Uterus (tissue), 4 donors: ENCODE results near the gene NR2F2. TPM values are rescaled to one million over a fixed set of nuclear protein-coding genes. Genes with fewer than 3 reads are reported as not detected.

Experiments used
- DNase-seq, 2 donors: peaks; one replicate each; pipeline ENCODE4 v3.0.0-alpha.2; 2019 to 2020
- H3K27ac ChIP-seq, 2 donors: fragments of 200-600 bp; sonication (generic); 1 replicate in 1 of 2; 2 replicates in 1 of 2; pipeline ENCODE4 v1.5.1; 2016 to 2018
- H3K27me3 ChIP-seq, 2 donors: fragments of 200-600 bp; sonication (generic); one replicate each; pipeline ENCODE4 v1.5.1; 2018 to 2019; ENCODE audit warnings: control low read depth in 1 of 2
- H3K36me3 ChIP-seq, 2 donors: fragments of 200-600 bp; sonication (generic); one replicate each; pipeline ENCODE4 v1.5.1; 2019; ENCODE audit warnings: control low read depth in 1 of 2
- H3K4me1 ChIP-seq, 2 donors: fragments of 200-600 bp; sonication (generic); one replicate each; pipeline ENCODE4 v1.5.1; 2018 to 2019; ENCODE audit warnings: control low read depth in 1 of 2
- H3K4me3 ChIP-seq, 2 donors: fragments of 200-600 bp; sonication (generic); 1 replicate in 1 of 2; 2 replicates in 1 of 2; pipeline ENCODE4 v1.5.1; 2018 to 2019; ENCODE audit warnings: mild to moderate bottlenecking in 1 of 2
- H3K9me3 ChIP-seq, 2 donors: fragments of 200-600 bp; sonication (generic); one replicate each; pipeline ENCODE4 v1.5.1; 2019; ENCODE audit warnings: control low read depth in 1 of 2
- POLR2A ChIP-seq, 2 donors: fragments of 450-650 bp; IDR thresholded peaks; one replicate each; pipeline ENCODE4 v1.6.1; 2016; ENCODE audit warnings: antibody characterized with exemption in 2 of 2, mild to moderate bottlenecking in 1 of 2, moderate library complexity in 1 of 2
- intact Hi-C: fragments of 100-400 bp; cut with DNase I; formaldehyde crosslinking; loops from one replicate; pipeline ENCODE4 v1.15.1; 2023; ENCODE audit warnings: low total_unique reads
- total RNA-seq, 4 donors: library from RNA; depleted of rRNA in 3 of 4; stranded (reverse); fragments of >200 nt in 3 of 4; gene quantifications; one replicate each; pipeline versions ENCODE4 v1.1.0 to v1.2.4, GENCODE V29; 2014 to 2023
- TF ChIP-seq, protein P1 (sequence below), 4 experiments: fragments of 200-600 bp in 2 of 4; fragments of 450-650 bp in 2 of 4; sonication (generic) in 2 of 4; IDR thresholded peaks; one replicate each; pipeline ENCODE4 v1.5.1; 2016 to 2019; ENCODE audit warnings: antibody characterized with exemption in 4 of 4, mild to moderate bottlenecking in 2 of 4, moderate library complexity in 1 of 4
- donor health status: DM: yes; HTN: yes; CAD: no.

The NR2F2 gene
- total RNA-seq, 4 donors from 2014 or later, result 23.6 to 255 (median 51.9) TPM

DNA sequence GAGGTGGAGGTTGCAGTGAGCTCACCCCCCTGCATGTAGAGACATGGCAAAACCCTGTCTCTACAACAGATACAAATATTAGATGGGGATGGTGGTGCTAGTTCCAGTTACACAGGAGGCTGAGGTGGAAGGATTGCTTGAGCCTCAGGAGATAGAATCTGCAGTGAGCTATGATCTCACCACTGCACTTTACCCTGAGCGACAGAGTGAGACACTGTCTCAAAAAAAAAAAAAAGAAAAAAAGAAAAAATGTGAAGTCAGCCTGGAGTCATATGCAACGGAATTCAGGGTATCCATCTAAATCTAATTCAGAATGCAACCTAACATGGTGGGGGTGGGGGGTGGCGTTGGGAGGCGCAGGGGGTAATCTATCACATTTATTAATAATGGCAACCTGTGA is 37.1 kb upstream of the NR2F2 start:
- DNase-seq, result no peak
- TF ChIP-seq, protein P1, sequence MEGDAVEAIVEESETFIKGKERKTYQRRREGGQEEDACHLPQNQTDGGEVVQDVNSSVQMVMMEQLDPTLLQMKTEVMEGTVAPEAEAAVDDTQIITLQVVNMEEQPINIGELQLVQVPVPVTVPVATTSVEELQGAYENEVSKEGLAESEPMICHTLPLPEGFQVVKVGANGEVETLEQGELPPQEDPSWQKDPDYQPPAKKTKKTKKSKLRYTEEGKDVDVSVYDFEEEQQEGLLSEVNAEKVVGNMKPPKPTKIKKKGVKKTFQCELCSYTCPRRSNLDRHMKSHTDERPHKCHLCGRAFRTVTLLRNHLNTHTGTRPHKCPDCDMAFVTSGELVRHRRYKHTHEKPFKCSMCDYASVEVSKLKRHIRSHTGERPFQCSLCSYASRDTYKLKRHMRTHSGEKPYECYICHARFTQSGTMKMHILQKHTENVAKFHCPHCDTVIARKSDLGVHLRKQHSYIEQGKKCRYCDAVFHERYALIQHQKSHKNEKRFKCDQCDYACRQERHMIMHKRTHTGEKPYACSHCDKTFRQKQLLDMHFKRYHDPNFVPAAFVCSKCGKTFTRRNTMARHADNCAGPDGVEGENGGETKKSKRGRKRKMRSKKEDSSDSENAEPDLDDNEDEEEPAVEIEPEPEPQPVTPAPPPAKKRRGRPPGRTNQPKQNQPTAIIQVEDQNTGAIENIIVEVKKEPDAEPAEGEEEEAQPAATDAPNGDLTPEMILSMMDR (IDR thresholded peaks at IDR 0.05), result no peak
- no peak for TF ChIP-seq POLR2A (IDR thresholded peaks at IDR 0.05)
- H3K36me3 ChIP-seq, result no peaks in the 10 kb centered on the region
- peaks cover 0 to 7% of the 10 kb centered on the region in 2 donors for H3K9me3 ChIP-seq
- no peak overlapping the region for H3K4me3 ChIP-seq
- no peaks in the 10 kb centered on the region for H3K27me3 ChIP-seq
- no peaks in the 10 kb centered on the region for H3K4me1 ChIP-seq
- intact Hi-C loops, result no loop called here
- no peak overlapping the region for H3K27ac ChIP-seq

DNA sequence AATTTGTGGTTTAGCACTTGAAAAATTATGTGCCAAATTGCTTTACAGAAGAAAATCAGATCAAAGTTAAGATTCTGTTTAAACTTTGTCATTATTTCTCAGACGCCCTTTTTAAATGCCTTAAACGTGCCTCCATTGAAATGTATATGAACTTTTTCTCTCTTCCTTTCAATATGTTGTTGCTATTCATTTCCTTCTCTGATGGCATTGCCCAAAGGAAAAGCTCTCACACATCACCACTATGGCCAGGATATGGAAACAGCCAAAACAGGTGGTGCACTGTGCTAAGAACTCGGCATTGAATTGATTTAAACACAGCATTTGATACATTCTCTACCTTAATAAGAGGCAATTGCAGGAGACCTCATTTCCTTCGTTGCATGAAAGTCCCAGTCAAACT is 35.7 kb upstream of the NR2F2 start:
- Histone ChIP-seq H3K27ac (no peak overlapping the region), H3K36me3 (no peaks in the 10 kb centered on the region), H3K27me3 (no peaks in the 10 kb centered on the region), H3K4me3 (no peak overlapping the region), H3K4me1 (no peaks in the 10 kb centered on the region), H3K9me3 (peaks cover 0 to 9% of the 10 kb centered on the region in 2 donors)
- TF ChIP-seq, protein P1 (IDR thresholded peaks at IDR 0.05), result no peak
- no peak for TF ChIP-seq POLR2A (IDR thresholded peaks at IDR 0.05)
- intact Hi-C loops, result no loop called here
- no peak for DNase-seq

DNA sequence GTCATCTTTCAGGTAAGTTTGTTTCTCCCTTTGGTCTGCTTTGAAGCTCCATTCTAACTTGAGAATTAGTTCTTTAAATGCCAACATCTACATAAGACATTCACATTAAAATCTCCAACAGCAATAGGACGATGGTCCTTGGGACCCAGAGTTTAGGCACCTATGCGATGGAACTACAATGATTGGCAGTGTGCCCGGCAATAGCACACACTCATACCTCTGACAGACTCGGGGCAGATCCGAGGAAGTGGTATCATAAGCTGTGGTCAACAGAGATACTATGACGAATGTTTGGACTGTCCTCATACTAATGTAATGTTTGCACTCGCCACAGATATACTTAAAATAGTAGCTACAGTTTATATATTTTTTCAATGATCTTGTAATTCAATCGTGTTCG is 34.2 kb upstream of the NR2F2 start:
- DNase-seq, result no peak
- Histone ChIP-seq H3K36me3 (no peaks in the 10 kb centered on the region), H3K27ac (no peak overlapping the region), H3K4me1 (no peaks in the 10 kb centered on the region), H3K9me3 (peaks cover 0 to 9% of the 10 kb centered on the region in 2 donors), H3K4me3 (no peak overlapping the region), H3K27me3 (no peaks in the 10 kb centered on the region)
- TF ChIP-seq, protein P1 (IDR thresholded peaks at IDR 0.05), result no peak
- TF ChIP-seq POLR2A (IDR thresholded peaks at IDR 0.05), result no peak
- intact Hi-C loops, result no loop called here

GRCh38 chr15:96297783-96298182 is 32.7 kb upstream of the NR2F2 start:
- Histone ChIP-seq H3K9me3 (peaks cover 0 to 9% of the 10 kb centered on the region in 2 donors), H3K36me3 (no peaks in the 10 kb centered on the region), H3K4me1 (no peaks in the 10 kb centered on the region), H3K4me3 (no peak overlapping the region), H3K27me3 (no peaks in the 10 kb centered on the region), H3K27ac (no peak overlapping the region)
- DNase-seq, result no peak
- intact Hi-C loops, result no loop called here
- TF ChIP-seq, protein P1 (IDR thresholded peaks at IDR 0.05), result no peak
- TF ChIP-seq POLR2A (IDR thresholded peaks at IDR 0.05), result no peak

- Histone ChIP-seq H3K4me3 (no peak overlapping the region), H3K36me3 (no peaks in the 10 kb centered on the region), H3K27ac (no peak overlapping the region), H3K27me3 (no peaks in the 10 kb centered on the region), H3K4me1 (no peaks in the 10 kb centered on the region), H3K9me3 (peaks cover 0 to 9% of the 10 kb centered on the region in 2 donors)
- intact Hi-C loops, result no loop called here
- TF ChIP-seq POLR2A (IDR thresholded peaks at IDR 0.05), result no peak
- TF ChIP-seq, protein P1 (IDR thresholded peaks at IDR 0.05), result no peak
- DNase-seq, result no peak
Measured at GRCh38 chr15:96298217-96298616, 32.3 kb upstream of the NR2F2 start.
